Glomerular visceral epithelial cell (primary cell): ENCODE measurements around the gene CPSF7.
"Not testable (repeated sequence)": the region's sequence is repeated elsewhere in the genome, so short reads cannot be mapped to it uniquely, and the experiment has no call there.

Experiments
- DNase-seq: peaks from one replicate; pipeline ENCODE4 v3.0.0-alpha.2; 2016; ENCODE audit errors: extremely low spot score

The CPSF7 gene

DNA sequence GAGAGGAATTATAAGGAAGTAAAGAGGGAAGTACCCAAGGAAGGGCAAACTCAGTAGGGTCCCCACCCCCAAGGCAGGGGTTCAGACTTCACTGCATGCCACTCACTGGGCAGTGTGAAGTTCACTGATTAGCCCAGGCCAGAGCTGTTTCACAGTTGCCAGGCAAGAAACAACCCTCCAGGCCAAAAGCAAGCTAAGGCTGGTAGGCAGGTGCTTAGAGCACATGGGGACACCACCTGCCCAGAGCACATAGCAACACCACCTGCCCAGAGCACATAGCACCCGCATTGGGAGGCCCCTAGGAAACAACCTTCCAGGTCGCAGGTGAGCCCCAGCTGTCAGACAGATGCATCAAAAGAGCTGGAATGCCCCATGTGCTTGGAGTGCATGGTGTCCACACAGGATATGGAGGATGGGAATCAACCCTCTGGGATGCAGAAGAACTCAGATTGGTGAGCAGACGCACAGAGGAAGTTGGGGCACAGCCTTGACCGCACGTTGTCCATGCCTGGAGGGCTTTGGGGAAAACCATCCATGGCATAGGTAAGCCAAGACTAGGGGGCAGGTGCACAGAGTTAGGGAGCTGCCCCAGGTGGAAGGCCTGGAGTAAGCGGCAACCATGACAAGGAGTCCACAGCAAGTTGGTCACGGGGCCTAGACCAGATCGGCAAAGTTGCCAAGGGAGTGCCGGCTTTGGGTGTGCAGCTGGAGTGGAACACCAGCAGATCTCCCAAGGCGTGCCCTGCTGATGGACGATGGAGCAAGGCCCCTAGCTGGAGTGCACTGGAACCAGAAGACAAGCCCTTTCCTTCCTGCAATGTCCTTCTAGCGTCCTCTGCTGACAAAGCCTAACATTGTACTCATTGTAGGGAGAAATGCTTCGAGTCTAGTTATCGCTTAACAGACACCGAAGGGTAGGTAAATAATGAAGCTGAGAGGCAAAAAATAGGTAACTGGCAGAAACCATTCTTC, 45.2 kb downstream of the CPSF7 start:
- DNase-seq, result no peak

DNA sequence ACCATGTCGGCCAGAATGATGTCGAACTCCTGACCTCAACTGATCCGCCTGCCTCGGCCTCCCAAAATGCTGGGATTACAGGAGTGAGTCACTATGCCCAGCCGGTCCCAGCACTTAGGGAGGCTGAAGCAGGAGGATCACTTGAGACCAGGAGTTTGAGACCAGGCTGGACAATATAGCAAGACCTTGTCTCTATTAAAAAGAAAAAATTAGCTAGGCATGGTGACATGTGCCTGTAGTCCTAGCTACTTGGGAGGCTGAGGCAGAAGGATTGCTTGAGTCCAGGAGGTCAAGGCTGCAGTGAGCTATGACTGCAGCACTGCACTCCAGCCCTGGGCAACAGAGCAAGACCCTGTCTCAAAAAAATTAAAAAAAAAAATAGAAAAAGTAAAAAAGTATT, 45.9 kb downstream of the CPSF7 start:
- DNase-seq, result not testable (repeated sequence)

DNA sequence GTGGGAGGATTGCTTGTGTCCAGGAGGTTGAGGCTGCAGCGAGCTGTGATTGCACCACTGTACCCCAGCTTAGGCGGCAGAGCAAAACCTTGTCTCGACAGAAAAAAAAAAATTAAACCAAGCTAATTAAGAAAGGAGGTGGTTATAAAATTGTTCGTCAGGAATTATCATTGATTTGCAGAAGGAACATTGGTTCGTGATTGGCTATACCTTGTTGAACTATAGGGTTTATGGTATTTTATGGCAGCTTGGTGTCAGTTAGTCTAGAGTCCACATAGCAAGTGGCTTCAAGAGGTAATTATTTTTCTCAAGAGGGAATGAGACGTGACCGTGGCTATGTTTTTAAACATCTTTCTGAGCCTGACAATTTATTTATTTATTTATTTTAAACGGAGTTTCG, 48.9 kb downstream of the CPSF7 start:
- no peak for DNase-seq

DNA sequence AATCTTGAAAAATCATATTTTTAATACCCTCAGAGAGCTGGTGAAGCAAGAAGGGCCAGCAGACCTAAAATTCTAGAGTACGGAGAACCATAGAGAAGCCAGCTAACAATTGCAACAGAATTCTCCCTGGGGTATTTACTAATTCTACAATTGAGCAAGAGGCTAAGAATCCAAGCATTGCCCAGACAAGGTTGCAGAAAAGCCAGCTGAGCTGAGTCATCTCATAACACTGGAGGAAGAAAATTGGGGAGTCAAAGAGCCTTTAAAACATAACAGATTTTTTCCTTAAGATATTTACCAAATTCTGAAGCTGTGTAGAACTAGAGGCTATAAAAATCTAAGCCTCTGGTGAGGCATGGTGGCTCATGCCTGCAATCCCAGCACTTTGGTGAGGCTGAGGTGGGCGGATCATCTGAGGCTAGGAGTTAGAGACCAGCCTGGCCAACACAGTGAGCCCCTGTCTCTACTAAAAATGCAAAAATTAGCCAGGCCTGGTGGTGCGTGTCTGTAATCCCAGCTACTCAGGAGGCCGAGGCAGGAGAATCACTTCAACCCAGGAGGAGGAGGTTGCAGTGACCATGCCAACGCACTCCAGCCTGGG, 51.0 kb downstream of the CPSF7 start:
- DNase-seq, result peak; percentile 39

GRCh38 chr11:61377461-61378160, 52.2 kb downstream of the CPSF7 start:
- no peak for DNase-seq

DNA sequence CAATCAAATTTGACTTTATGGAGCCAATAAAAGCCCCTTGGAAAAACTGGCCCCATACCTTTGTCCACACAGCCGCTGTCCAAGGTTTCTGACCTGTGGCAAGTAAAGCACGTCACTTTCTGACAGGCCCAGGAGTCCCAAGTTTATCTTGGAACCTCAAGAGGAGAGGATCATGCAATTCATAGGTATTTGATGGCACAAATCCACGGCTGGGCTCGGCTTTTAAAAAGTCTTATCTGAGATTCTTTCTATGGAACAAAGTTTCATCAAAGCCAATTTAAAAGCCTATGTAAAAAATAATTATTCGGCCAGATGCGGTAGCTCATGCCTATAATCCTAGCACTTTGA, 54.0 kb downstream of the CPSF7 start:
- no peak for DNase-seq

DNA sequence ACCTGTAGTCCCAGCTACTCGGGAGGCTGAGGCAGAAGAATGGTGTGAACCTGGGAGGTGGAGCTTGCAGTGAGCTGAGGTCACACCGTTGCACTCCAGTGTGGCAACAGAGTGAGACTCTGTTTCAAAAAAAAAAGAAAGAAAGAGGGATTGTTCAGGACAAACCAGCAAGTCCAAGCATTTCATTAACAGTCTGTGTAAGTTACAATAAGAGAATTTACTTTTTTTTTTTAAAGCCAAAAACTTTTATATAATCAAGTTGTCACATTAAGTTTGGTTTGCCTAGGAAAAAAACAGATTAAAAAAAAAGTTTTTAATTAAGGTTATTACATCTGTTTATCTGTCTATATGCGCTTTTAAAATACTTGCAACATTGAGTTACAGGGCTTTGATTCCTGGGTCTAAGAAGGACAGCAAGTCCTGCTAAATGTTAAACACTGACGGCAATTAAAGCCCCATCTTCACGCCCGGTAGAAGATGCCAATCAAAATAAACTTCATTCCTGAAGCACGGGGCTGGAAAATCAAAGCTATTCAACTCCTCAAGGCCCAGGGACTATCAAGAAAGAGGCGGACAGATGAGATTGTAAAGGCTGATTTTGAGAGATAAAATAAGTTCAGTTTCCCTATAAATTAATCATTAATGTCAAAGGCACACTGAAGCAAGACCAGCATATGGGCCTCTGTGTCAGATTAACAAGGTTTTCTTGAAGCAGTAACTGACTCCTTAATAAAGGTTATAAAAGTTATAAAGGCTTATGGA, 56.9 kb downstream of the CPSF7 start:
- DNase-seq, result no peak

GRCh38 chr11:61370349-61371005, 59.3 kb downstream of the CPSF7 start:
- peak; percentile 48 for DNase-seq

DNA sequence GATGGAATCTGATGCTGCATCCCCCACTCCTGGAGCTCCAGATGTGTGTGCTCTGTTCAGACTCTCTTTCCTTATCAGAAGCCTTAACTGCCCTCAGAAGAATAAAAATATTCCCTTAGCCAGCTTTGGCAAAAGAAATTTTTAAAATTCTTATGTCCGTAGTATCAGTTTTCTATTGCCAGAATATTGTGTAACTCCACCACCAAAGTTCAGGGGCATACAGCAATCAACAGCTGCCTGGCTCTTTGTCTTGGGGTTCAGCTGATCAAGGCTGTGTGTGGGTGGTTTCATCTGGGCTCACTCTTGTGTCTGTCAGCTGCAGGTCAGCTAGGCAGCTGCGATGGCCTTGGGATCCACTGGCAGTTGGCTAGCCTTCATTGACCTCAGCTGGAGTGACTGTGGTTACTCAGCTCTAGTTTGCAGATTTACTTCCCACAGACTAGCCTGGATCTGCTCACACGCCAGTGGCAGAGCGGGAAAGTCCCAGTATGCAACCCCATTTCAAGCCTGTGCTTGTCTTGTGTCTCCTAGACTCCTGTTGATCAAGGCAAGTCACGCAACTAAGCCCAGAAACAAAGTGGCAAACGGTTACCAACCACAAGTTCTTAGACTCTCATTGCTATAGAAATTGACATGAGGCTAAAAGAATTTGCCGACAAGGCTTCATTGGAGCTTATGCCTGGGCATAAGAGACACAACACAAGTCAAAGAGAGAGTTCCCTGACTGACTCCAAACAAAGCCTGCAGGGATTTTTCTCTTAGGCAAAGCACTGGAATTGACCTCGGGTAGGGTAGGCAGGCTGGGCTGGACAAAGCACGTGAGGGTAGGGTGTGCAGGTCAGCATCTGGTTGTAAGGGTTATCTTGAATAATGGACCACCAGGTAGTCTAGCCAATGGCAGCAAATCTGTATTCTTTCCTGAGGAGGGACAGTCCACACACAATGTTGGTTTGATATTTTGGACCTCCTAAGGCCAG, 60.1 kb downstream of the CPSF7 start:
- DNase-seq, result peak; percentile 87

- no peak for DNase-seq
These were observed 61.1 kb downstream of the CPSF7 start for GRCh38 chr11:61368646-61369045.

GRCh38 chr11:61367406-61367805, 62.4 kb downstream of the CPSF7 start:
- no peak for DNase-seq

GRCh38 chr11:61364012-61364675, 65.6 kb downstream of the CPSF7 start:
- DNase-seq, result no peak

DNA sequence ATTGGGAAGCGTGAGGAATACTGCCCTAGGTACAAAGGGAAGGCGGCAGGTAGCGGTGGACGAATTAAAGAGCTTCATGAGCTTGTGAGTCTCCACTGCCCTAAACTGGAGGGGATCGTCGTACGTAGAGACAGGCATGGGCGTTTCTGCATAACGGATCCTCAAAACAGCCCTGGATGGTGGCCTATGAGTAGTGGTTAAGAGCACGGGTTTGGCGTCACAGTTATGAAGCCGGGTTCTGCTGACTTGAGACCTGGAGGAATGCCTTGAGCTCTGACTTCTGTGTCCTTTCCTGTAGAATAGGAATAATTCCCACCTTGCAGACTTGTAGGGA, 67.3 kb downstream of the CPSF7 start:
- DNase-seq, result no peak

- DNase-seq, result peak; percentile 94
These were observed 67.8 kb downstream of the CPSF7 start, which contains the start of the genes CYB561A3 and TMEM138 for GRCh38 chr11:61361741-61362541. Gene CYB561A3 (minus strand): TSS chr11:61361882. CDS start chr11:61356713, 5,169 bp downstream. Gene TMEM138 (plus strand): TSS chr11:61362374. CDS start chr11:61364391, 2,017 bp downstream.

DNA sequence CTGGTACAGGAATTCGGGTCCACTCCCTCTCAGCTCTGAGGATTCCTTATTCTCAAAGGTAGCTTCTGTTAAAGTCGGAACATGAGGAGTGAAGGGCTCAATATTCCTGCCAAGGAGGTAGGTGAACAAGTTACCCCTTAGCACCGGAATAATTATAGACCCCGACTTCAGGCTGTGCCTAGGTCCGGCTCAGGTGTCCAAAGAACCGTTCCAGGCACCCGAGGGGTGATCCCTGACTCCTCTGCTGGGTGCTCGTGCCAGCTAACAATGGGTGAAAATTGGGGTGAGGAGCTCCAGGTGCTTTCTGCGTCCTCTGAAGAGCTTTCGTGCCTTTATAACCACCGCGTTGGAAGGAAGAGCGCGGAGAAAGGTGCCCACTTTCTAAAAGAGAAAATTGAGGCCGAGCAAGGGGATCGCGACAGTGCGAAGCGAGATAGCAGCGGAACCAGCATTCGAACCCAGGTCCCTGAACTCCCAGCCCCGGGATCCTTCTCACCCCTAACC, 68.5 kb downstream of the CPSF7 start:
- no peak for DNase-seq

DNA sequence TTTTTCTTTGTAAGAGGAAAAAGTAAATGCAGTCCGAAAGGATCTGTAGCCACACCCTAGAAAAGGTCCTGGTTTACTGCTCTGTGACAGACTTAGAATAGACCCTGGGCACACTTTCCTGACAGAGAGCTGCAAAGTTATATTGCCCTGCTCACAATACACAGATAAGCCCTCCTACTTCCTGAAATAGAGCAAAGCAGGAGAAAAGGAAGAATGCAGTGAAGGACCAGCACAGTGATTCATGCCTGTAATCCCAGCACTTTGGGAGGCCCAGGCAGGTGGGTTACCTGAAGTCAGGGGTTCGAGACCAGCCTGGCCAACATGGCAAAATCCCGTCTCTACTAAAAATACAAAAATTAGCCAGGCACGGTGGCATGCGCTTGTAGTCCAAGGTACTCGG, 70.3 kb downstream of the CPSF7 start:
- no peak for DNase-seq

GRCh38 chr11:61358566-61358965, 71.2 kb downstream of the CPSF7 start:
- DNase-seq, result no peak

- no peak for DNase-seq
These were observed 71.9 kb downstream of the CPSF7 start for GRCh38 chr11:61357894-61358239.
